Central memory CD8-positive, alpha-beta T cell (primary cell): ENCODE data around the gene SLC51A.
A peak's percentile ranks its signal among the peaks of the same experiment; 100 is the strongest.
"Not testable (repeated sequence)": the region's sequence is repeated elsewhere in the genome, so short reads cannot be mapped to it uniquely, and the experiment has no call there.

Experiments
- ATAC-seq: fragments of 150-1000 bp; cut with Tn5 transposase; replicated peaks from 2 replicates; pipeline ENCODE4 v1.10.0; 2022; ENCODE audit warnings: mild to moderate bottlenecking, moderate FRiP score, moderate number of reproducible peaks; ENCODE audit not compliant: poor library complexity, severe bottlenecking; ENCODE audit errors: extremely low read depth
- DNase-seq, 2 donors: peaks; one replicate each; pipeline ENCODE4 v3.0.0; 2021; ENCODE audit warnings: low spot score in 2 of 2
- H3K27ac Mint-ChIP-seq: one replicate; pipeline ENCODE4 v1.8.0; 2022; ENCODE audit warnings: low read depth, mild to moderate bottlenecking, moderate library complexity, mixed read lengths
- H3K27me3 Mint-ChIP-seq: one replicate; pipeline ENCODE4 v1.8.0; 2022; ENCODE audit warnings: mixed read lengths
- H3K36me3 Mint-ChIP-seq: one replicate; pipeline ENCODE4 v1.8.0; 2022; ENCODE audit warnings: mild to moderate bottlenecking, moderate library complexity, mixed read lengths; ENCODE audit not compliant: insufficient read depth
- H3K4me1 Mint-ChIP-seq: one replicate; pipeline ENCODE4 v1.8.0; 2022; ENCODE audit warnings: mixed read lengths
- H3K4me3 Mint-ChIP-seq: one replicate; pipeline ENCODE4 v1.8.0; 2022; ENCODE audit warnings: mild to moderate bottlenecking, moderate library complexity, mixed read lengths
- H3K9me3 Mint-ChIP-seq: one replicate; pipeline ENCODE4 v1.8.0; 2022; ENCODE audit warnings: mixed read lengths

Gene SLC51A

DNA sequence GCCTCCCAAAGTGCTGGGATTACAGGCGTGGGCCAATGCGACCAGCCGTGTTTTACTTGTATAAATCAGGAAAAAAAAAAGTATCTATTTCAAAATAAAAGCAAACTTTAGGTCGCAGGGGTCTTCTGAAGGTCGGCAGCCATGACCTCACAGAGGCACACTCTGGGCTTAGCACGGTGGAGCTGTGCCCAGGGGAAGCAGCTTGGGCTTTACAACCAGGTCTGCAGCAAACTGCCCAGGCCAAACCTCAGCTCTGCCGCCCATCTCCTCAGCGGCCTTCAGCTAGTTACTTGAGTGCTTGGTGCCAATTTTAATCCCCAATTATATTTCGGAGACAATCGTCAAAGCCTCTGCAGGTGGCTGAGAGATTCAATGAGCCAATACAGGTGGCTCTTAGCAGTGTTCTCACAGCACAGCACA is 35.2 kb upstream of the SLC51A start:
- Mint-ChIP-seq H3K9me3 (no peaks in the 10 kb centered on the region), H3K36me3 (peaks cover 10% of the 10 kb centered on the region), H3K4me3 (peak overlapping the region; percentile 57), H3K27me3 (no peaks in the 10 kb centered on the region), H3K27ac (peak overlapping the region; percentile 94), H3K4me1 (peaks cover 39% of the 10 kb centered on the region)
- DNase-seq (no peak), ATAC-seq (no peak)

DNA sequence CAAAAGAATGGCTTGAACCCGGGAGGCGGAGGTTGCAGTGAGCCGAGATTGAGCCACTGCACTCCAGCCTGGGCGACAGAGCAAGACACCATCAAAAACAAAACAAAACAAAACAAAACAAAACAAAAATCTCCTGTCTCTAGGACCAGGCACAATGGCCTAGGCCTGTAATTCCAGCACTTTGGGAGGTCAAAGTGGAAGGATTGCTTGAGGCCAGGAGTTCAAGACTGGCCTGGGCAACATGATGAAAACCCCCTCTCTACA is 32.2 kb upstream of the SLC51A start:
- peaks cover 46% of the 10 kb centered on the region for H3K4me1 Mint-ChIP-seq
- H3K4me3 Mint-ChIP-seq, H3K36me3 Mint-ChIP-seq, ATAC-seq, DNase-seq, H3K27ac Mint-ChIP-seq, H3K27me3 Mint-ChIP-seq, H3K9me3 Mint-ChIP-seq: not testable (repeated sequence)

DNA sequence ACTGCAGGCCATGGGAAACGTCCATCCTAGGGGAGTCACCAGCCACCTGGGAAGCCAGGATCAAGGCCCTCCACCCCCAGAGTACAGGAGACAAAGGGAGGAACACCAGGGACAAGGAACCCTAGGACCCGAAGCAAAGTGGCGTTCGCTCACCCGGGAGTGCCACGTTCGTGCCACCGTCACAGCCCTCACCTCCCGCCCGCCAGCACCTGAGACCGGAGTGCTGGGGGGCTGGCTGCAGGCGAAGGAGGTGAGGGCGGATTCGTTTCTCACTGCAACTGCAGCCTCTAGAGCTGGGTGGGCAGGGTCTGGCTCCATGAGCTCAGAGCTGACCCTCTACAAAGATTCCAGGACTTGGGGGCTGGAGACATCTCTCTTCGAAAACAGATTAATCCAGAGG is 31.5 kb upstream of the SLC51A start:
- no peak for ATAC-seq
- no peak overlapping the region for H3K4me3 Mint-ChIP-seq
- H3K36me3 Mint-ChIP-seq: peaks cover 7% of the 10 kb centered on the region
- no peaks in the 10 kb centered on the region for H3K27me3 Mint-ChIP-seq
- no peak for DNase-seq
- H3K4me1 Mint-ChIP-seq: peaks cover 38% of the 10 kb centered on the region
- no peak overlapping the region for H3K27ac Mint-ChIP-seq
- no peaks in the 10 kb centered on the region for H3K9me3 Mint-ChIP-seq

DNA sequence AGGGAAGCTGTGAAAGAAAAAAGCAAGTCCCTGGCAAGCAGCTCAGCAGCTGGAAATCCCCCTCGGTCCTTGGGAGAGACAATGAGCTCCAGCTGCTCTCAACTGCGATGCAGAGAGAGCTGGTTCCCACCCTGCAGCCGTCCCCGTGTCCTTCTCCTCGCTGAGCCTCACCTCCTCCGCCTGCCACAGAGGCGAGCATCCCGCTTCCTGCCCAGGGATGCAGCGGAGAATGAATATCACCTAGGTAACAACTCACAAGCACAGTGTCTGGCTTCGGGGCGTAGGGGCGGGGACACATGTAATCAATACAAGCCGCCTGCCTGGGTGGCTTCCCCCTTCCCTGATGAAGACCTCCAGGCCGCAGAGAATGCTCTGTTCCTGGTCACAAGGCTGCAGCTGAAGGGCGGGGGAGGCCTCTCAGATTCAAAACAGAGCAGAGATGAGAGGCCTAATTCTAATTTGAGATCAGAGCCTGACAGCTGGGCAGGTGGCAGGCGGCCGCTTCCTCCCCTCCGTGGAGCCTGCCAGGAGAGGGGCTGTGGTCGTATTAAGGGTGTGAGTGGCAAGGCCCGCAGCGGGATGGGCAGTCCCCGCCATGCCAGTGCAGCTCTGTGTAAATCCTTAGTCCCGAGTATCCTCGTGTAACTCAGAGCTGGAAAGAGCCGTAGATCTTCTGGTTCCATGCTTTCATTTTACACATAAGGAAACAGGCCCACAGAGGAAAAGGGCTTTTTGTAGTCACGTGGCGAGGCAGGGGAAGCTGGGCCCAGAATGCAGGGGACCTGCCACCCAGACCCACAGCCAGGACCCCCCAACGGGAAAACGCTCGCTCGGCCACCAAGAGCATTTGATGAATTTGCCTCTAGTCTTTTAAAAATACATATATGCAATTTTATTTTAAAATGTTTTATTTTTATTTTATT is 29.4 kb upstream of the SLC51A start:
- Mint-ChIP-seq H3K9me3 (no peaks in the 10 kb centered on the region), H3K27me3 (no peaks in the 10 kb centered on the region), H3K4me1 (peaks cover 31% of the 10 kb centered on the region), H3K36me3 (peaks cover 5% of the 10 kb centered on the region), H3K27ac (peak overlapping the region; percentile 88), H3K4me3 (peak overlapping the region; percentile 63)
- ATAC-seq: peak; percentile 34
- DNase-seq: no peak

DNA sequence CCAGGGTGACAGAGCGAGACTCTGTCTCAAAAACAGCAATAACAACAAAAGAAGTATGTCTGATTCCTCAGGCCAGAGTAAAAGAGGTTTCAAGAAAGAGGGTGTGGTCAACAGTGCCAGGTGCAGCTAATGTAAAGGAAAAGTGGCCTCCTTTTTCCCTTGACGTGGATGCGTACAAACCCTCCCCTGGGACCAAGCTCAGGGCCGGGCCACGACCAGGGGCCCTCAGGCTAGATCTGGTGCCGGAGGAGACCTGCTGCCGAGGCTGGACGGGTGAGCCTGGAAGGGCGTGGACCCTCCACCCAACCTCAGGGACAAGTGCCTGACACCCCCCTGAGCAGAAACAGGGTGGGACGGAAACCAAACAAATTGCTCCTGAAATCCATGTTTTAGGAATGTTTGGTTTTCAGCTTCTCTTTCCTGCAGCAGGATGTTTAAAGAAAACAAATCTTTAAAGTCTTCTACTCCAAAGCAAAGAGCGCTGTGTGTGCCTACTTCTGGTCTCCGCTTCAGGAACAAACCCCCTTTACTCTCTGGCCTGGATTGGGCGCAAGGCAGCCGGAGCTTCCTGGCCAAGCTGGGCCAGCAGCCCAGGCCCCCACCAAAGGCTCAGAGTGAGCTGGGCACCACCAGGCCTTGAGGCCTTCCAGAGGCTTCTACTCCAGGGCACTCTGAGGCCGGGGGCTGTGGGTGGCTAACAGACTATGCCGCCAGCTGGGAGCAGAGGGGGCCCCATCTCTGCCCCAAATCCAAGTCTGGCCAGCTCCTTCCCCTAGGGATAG is 26.6 kb upstream of the SLC51A start:
- DNase-seq (no peak), ATAC-seq (no peak)
- H3K36me3 Mint-ChIP-seq: peaks cover 3% of the 10 kb centered on the region
- H3K27me3 Mint-ChIP-seq: no peaks in the 10 kb centered on the region
- H3K4me3 Mint-ChIP-seq: no peak overlapping the region
- no peaks in the 10 kb centered on the region for H3K9me3 Mint-ChIP-seq
- H3K27ac Mint-ChIP-seq: no peak overlapping the region
- peaks cover 31% of the 10 kb centered on the region for H3K4me1 Mint-ChIP-seq

DNA sequence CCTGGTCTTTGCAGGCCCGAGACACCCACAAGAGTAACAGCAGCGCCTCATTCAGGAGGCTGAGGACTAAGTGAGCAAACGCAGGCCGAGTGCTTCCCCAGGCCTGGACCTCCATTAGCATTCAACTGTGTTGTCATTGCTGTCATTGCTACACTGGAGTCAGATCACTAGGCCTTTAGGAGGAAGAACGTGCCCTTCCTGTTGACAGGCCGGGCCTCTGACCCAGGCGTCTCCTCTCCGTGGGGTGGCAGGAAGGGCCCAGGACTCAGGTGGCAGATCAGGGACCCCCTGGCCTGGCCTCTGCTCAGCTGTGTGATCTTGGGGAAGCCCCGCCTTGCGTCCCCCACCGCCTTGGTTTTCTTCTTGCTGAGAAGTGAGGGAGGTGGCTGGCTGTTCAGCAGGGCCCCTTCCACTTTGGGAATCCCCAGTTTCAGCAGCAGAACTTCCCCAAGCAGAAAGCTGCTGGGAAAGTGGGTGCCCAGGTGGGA is 24.3 kb upstream of the SLC51A start:
- Mint-ChIP-seq H3K27ac (peak overlapping the region; percentile 99), H3K9me3 (no peaks in the 10 kb centered on the region), H3K4me1 (peaks cover 23% of the 10 kb centered on the region), H3K36me3 (peaks cover 3% of the 10 kb centered on the region), H3K4me3 (peak overlapping the region; percentile 68), H3K27me3 (no peaks in the 10 kb centered on the region)
- ATAC-seq (peak; percentile 45), DNase-seq (peak in 1 of 2 donors; percentile 38)

DNA sequence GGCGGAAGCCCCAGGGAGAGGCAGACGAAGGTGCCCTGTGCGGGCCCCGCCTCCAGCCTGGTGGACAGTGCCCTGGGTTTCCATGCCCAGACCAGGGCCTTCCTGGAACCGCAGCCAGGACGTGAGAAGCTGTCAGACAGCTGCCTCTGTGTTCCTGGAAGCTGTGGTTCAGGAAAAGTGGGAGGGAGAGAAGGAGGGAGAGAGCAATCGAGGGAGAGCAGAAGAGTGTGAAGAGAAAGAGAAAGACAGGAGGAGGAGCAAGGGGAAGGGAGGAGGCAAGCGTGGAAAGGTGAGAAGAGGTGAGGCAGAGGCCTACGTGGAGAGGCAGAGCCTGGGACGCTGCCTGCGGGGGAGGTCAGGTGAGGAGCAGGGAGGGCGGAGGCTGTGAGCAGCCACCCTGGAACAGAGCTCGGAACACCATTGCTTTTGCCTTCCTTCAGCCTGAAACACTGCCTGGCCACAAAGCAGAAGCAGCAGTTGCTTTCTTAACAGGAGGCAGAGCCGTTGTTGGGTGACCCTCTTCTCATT is 23.7 kb upstream of the SLC51A start:
- Mint-ChIP-seq H3K27me3 (no peaks in the 10 kb centered on the region), H3K27ac (peak overlapping the region; percentile 99), H3K4me3 (peak overlapping the region; percentile 68), H3K4me1 (peaks cover 21% of the 10 kb centered on the region), H3K36me3 (peaks cover 3% of the 10 kb centered on the region), H3K9me3 (no peaks in the 10 kb centered on the region)
- peak; percentile 19 for ATAC-seq
- DNase-seq: no peak

DNA sequence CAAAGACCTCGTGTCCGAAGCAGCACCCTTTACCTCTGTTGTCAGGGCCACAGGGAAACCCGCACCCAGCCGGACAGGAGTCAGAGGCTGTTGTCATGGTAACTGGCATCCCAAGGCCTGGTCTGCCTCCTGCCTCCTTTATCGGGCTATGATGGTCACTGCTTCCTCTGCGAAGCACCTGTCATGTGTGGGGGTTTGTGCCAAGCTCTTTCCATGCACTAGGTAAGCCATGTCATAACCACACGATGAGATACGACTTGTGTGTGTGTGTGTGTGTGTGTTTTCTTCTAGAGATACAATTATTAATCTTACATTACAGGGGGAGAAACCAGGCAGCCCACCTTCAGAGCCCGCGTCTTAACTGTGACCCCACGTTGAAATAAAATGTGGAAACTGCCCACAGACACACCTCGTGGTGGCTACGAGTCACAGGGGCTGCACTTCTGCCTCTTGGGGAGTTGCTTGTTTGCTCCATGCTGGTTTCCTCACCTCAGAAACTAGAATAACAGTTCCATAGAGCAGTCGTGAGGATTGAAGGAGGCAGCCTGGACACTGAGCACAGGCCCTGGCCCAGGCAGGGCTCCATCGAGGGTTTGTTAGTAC is 23.1 kb upstream of the SLC51A start:
- DNase-seq (no peak), ATAC-seq (no peak)
- H3K27me3 Mint-ChIP-seq: no peaks in the 10 kb centered on the region
- H3K36me3 Mint-ChIP-seq: peaks cover 3% of the 10 kb centered on the region
- H3K4me3 Mint-ChIP-seq: peak overlapping the region; percentile 68
- peak overlapping the region; percentile 99 for H3K27ac Mint-ChIP-seq
- H3K4me1 Mint-ChIP-seq: peaks cover 21% of the 10 kb centered on the region
- no peaks in the 10 kb centered on the region for H3K9me3 Mint-ChIP-seq

DNA sequence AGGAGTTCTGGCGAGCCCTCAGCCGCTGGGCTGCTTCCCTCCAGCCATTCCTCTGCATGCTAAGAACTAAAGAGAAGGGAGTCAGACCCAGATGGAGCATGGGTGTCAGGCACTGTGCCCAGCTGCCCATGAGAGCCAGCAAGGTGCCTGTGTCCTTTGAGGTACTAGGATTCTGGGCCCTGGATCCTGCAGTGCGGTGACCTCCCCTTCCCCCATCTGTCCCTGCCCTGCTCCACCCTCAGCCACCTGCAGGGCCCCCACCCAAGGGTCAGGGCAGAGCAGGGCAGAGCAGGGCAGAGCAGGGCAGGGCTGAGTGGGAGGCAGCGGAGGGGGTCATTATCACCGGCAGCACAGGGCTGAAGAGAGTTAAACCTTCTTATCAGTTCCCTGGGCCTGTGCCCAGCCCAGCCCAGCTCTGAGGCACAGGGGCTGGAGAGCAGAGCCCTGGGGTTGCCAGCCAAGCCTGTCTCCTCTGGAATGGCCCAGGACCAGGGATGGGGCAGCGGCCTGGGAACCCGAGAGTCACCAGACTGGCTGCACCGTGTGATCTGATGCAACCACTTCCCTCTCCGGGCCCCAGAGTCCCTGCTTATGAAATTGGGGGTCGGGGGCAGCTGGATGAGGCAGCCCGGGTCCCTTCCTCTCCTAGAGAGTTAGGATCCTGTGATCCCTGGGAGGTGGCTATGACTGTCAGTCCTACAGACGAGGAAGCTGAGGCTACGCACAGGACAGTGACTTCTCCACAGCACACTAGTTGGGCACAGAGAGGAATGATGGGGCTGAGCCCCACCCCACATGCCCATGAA is 22.4 kb upstream of the SLC51A start:
- H3K36me3 Mint-ChIP-seq: peaks cover 3% of the 10 kb centered on the region
- H3K27me3 Mint-ChIP-seq: no peaks in the 10 kb centered on the region
- ATAC-seq (no peak), DNase-seq (no peak)
- H3K27ac Mint-ChIP-seq: peak overlapping the region; percentile 99
- H3K4me3 Mint-ChIP-seq: no peak overlapping the region
- H3K9me3 Mint-ChIP-seq: no peaks in the 10 kb centered on the region
- peaks cover 21% of the 10 kb centered on the region for H3K4me1 Mint-ChIP-seq

DNA sequence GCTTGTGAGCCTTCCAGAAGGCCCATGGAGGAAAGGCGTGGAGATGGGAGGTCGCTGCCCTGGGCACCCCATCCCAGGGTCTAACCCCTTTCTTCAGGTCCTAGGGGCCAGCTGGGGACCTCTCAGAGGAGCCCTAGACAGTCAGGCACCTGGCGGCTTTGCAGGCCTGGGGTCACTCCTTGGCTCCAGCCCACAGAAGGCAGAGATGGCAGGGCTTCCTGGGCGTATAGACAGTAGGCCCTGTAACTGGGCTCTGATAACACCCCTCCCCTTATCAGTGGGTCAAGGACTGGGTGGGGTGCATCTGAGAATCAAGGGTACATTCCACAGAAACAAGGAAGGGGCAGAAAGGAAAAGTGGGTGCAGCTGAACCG is 21.8 kb upstream of the SLC51A start:
- H3K27ac Mint-ChIP-seq: no peak overlapping the region
- no peak overlapping the region for H3K4me3 Mint-ChIP-seq
- DNase-seq: no peak
- no peaks in the 10 kb centered on the region for H3K9me3 Mint-ChIP-seq
- ATAC-seq: no peak
- H3K4me1 Mint-ChIP-seq: peaks cover 21% of the 10 kb centered on the region
- H3K27me3 Mint-ChIP-seq: no peaks in the 10 kb centered on the region
- peaks cover 3% of the 10 kb centered on the region for H3K36me3 Mint-ChIP-seq

DNA sequence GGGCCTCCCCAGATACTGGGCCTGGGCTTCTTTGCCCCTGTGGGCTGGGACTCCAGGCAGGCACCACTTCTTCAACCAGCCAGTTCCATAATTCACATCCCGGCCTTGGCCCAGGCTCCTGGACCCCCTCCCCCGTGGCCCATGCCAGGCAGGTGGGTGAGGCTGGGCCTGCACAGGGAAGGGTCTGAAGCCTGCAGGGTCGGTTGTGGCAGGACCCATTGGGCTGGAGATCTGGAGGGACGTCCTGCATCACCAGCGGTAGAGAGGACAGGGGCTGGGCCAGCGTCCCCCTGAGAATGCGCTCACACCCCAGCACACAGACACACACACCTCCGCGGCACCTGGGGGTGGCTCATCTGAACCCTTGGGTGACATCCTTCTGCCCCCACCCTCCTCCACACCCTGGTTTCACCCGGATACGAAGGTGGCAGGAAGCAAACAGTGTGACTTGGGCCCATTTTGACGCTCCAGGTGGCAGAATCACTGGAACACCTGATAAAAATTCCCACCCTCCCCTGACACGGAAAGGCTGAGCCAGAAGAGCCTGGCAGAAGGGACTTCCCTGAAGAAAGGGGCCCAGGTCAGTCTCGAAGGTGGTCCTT is 20.6 kb upstream of the SLC51A start:
- Mint-ChIP-seq H3K4me3 (no peak overlapping the region), H3K9me3 (no peaks in the 10 kb centered on the region), H3K27ac (peak overlapping the region; percentile 41), H3K36me3 (peaks cover 4% of the 10 kb centered on the region), H3K4me1 (peaks cover 21% of the 10 kb centered on the region), H3K27me3 (no peaks in the 10 kb centered on the region)
- DNase-seq (no peak), ATAC-seq (peak; percentile 22)
